ENCODE data around the gene KCNG2. TPM values are rescaled to one million over a fixed set of nuclear protein-coding genes. Genes with fewer than 3 reads are reported as not detected.
A peak's percentile ranks its signal among the peaks of the same experiment; 100 is the strongest.

Gene KCNG2
- total and polyA plus RNA-seq, 2 donors (not counting 1 experiment from before 2014, with no cell fraction given), result not detected

DNA sequence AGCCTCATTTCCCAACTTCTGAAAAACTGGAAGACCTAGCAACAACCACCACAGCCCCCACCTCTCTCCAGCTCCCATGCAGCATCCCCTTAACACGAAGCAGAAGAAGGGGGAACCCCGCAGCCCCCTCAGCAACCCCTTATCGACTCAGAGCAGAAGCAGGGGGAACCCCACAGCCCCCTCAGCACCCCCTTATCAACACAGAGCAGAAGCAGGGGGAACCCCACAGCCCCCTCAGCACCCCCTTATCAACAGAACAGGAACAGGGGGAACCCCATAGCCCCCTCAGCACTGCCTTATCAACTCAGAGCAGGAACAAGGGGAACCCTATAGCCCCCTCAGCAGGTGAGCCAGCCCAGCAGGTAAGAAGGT, 147.0 kb downstream of the KCNG2 start:
- Histone ChIP-seq H4K20me1 (ENCODE audit: control insufficient read depth, insufficient read depth, low read length, poor library complexity, severe bottlenecking) (peaks cover 93% of the 10 kb centered on the region), H2AFZ (ENCODE audit: insufficient read depth, low read depth, low read length, poor library complexity, severe bottlenecking) (no peak overlapping the region), H3K4me2 (replicated peaks; ENCODE audit: low read depth, low read length, poor library complexity, severe bottlenecking) (peak overlapping the region; percentile 14), H3K27ac (ENCODE audit: low read length in 2 of 2) (peak overlapping the region in 1 of 2 donors; percentile 55), H3K4me3 (ENCODE audit: control extremely low read depth in 1 of 5, extremely low read depth in 1 of 5, insufficient read depth in 1 of 5, low read depth in 2 of 5, low read length in 4 of 5) (no peak overlapping the region), H3K9me3 (ENCODE audit: control extremely low read depth in 1 of 3, control insufficient read depth in 2 of 3, insufficient read depth in 1 of 3, low read length in 2 of 3) (no peaks in the 10 kb centered on the region), H3K27me3 (replicated peaks in 1 of 4; ENCODE audit: control extremely low read depth in 1 of 4, control insufficient read depth in 3 of 4, insufficient read depth in 4 of 4, low read length in 3 of 4) (no peaks in the 10 kb centered on the region), H3K79me2 (ENCODE audit: control insufficient read depth, insufficient read depth, low read length) (peaks cover 99% of the 10 kb centered on the region), H3K9ac (ENCODE audit: low read length) (no peak overlapping the region), H3K4me1 (ENCODE audit: control insufficient read depth in 2 of 2, insufficient read depth in 2 of 2, low read length in 2 of 2) (peaks cover 19 to 40% of the 10 kb centered on the region in 2 donors), H3K36me3 (replicated peaks in 1 of 2; ENCODE audit: control extremely low read depth in 1 of 2, control insufficient read depth in 1 of 2, extremely low read depth in 1 of 2, insufficient read depth in 2 of 2, low read length in 1 of 2) (peaks cover 3 to 53% of the 10 kb centered on the region in 2 experiments)
- WGBS (ENCODE audit: insufficient coverage), result no CpG with 5 or more reads among the region's 3 CpGs
- Mint-ChIP-seq H3K4me3 (no peak overlapping the region), H3K9me3 (ENCODE audit: insufficient read depth) (no peaks in the 10 kb centered on the region), H3K4me1 (peaks cover 48% of the 10 kb centered on the region), H3K27ac (peak overlapping the region; percentile 68), H3K27me3 (no peaks in the 10 kb centered on the region)
- intact Hi-C loops (cut with micrococcal nuclease), result no loop called here
- POLR2A ChIA-PET, result no interaction called here
- TF ChIP-seq, protein P1, sequence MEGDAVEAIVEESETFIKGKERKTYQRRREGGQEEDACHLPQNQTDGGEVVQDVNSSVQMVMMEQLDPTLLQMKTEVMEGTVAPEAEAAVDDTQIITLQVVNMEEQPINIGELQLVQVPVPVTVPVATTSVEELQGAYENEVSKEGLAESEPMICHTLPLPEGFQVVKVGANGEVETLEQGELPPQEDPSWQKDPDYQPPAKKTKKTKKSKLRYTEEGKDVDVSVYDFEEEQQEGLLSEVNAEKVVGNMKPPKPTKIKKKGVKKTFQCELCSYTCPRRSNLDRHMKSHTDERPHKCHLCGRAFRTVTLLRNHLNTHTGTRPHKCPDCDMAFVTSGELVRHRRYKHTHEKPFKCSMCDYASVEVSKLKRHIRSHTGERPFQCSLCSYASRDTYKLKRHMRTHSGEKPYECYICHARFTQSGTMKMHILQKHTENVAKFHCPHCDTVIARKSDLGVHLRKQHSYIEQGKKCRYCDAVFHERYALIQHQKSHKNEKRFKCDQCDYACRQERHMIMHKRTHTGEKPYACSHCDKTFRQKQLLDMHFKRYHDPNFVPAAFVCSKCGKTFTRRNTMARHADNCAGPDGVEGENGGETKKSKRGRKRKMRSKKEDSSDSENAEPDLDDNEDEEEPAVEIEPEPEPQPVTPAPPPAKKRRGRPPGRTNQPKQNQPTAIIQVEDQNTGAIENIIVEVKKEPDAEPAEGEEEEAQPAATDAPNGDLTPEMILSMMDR (IDR thresholded peaks at IDR 0.05), result no peak
- no peak for TF ChIP-seq EZH2 (IDR thresholded peaks at IDR 0.05; ENCODE audit: borderline replicate concordance, insufficient read depth, low read depth, low read length, poor library complexity, severe bottlenecking)
- CTCF ChIA-PET, result no interaction called here
- ATAC-seq (ENCODE audit: low read depth) (no peak), DNase-seq (peak; percentile 25)

DNA sequence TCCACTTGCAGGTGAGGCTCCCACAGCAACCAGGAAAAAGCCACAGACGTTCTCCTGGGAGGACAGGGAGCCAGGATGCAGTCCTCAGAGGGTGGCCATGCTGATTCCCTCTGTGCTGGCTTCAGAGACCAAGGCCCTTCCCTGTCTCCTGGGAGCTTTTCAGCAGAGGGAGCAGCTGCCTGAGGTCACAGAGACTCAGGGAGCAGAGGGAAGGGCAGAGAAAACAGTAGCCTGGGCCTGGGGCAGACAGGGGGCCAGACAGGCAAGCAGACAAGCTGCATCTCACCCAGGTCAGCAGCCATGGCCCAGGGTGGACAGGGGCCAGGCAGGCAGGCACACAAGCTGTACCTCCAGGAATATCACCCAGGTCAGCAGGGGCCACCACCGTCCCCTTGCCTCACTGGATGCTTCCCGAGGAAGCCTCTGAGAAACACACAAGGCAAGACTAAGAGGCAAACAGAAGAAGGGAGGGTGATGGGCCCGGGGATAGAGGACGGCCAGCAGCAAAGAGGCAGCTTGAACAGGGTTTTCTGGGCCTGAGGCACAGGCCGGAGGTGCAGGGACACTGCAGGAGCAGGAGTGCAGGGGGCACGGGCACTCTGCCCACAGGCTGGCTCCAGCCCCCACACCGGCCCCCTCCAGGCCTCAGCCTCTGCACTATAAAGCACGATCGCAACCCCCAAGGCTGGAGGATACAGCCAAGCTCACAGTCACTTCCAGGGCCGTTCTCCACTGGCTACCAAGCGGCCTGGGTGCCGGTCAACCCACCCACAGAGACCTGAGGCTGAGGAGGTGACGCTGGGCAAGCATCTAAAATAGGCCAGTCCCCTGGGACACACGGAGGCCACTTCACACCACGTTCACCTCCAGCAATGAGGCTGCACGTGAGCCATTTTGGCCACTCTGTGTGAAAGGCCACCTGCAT, 147.6 kb downstream of the KCNG2 start:
- Histone ChIP-seq H3K79me2 (ENCODE audit: control insufficient read depth, insufficient read depth, low read length) (peaks cover 99% of the 10 kb centered on the region), H3K4me2 (replicated peaks; ENCODE audit: low read depth, low read length, poor library complexity, severe bottlenecking) (peak overlapping the region; percentile 14), H3K9me3 (ENCODE audit: control extremely low read depth in 1 of 3, control insufficient read depth in 2 of 3, insufficient read depth in 1 of 3, low read length in 2 of 3) (no peaks in the 10 kb centered on the region), H3K27ac (ENCODE audit: low read length in 2 of 2) (peak overlapping the region in 1 of 2 donors; percentile 55), H3K4me3 (ENCODE audit: control extremely low read depth in 1 of 5, extremely low read depth in 1 of 5, insufficient read depth in 1 of 5, low read depth in 2 of 5, low read length in 4 of 5) (no peak overlapping the region), H3K27me3 (replicated peaks in 1 of 4; ENCODE audit: control extremely low read depth in 1 of 4, control insufficient read depth in 3 of 4, insufficient read depth in 4 of 4, low read length in 3 of 4) (no peaks in the 10 kb centered on the region), H4K20me1 (ENCODE audit: control insufficient read depth, insufficient read depth, low read length, poor library complexity, severe bottlenecking) (peaks cover 91% of the 10 kb centered on the region), H2AFZ (ENCODE audit: insufficient read depth, low read depth, low read length, poor library complexity, severe bottlenecking) (no peak overlapping the region), H3K9ac (ENCODE audit: low read length) (no peak overlapping the region), H3K36me3 (replicated peaks in 1 of 2; ENCODE audit: control extremely low read depth in 1 of 2, control insufficient read depth in 1 of 2, extremely low read depth in 1 of 2, insufficient read depth in 2 of 2, low read length in 1 of 2) (peaks cover 3 to 49% of the 10 kb centered on the region in 2 experiments), H3K4me1 (ENCODE audit: control insufficient read depth in 2 of 2, insufficient read depth in 2 of 2, low read length in 2 of 2) (peaks cover 25 to 47% of the 10 kb centered on the region in 2 donors)
- WGBS (ENCODE audit: insufficient coverage), result 92% methylated on average over 17 of the region's 17 CpGs
- H3K4me3 Mint-ChIP-seq, result no peak overlapping the region
- POLR2A ChIA-PET, result no interaction called here
- no peaks in the 10 kb centered on the region for H3K9me3 Mint-ChIP-seq (ENCODE audit: insufficient read depth)
- TF ChIP-seq, protein P1 (IDR thresholded peaks at IDR 0.05), result no peak
- TF ChIP-seq EZH2 (IDR thresholded peaks at IDR 0.05; ENCODE audit: borderline replicate concordance, insufficient read depth, low read depth, low read length, poor library complexity, severe bottlenecking), result no peak
- intact Hi-C loops (cut with micrococcal nuclease), result no loop called here
- no peak for DNase-seq
- peaks cover 54% of the 10 kb centered on the region for H3K4me1 Mint-ChIP-seq
- ATAC-seq (ENCODE audit: low read depth), result no peak
- peak overlapping the region; percentile 41 for H3K27ac Mint-ChIP-seq
- H3K27me3 Mint-ChIP-seq, result no peaks in the 10 kb centered on the region
- CTCF ChIA-PET, result no interaction called here
